NOMO-1 treated with dmso at 0.1 percent for 144 hours (cell line): ENCODE results near the gene AXIN2.
"Not testable (repeated sequence)": the region's sequence is repeated elsewhere in the genome, so short reads cannot be mapped to it uniquely, and the experiment has no call there.

Experiments
- DNase-seq: peaks from one replicate; lab custom pipeline; 2025; ENCODE audit not compliant: unreplicated experiment; lab: John Stamatoyannopoulos, UW

AXIN2 gene

GRCh38 chr17:65487161-65487560 lies 74.3 kb downstream of the AXIN2 start:
- DNase-seq = no peak

- DNase-seq = no peak
These were observed 75.8 kb downstream of the AXIN2 start for GRCh38 chr17:65485388-65486299.

GRCh38 chr17:65484405-65484804 lies 77.0 kb downstream of the AXIN2 start:
- not testable (repeated sequence) for DNase-seq

GRCh38 chr17:65483438-65483837 lies 78.0 kb downstream of the AXIN2 start:
- DNase-seq = no peak

GRCh38 chr17:65482201-65482600 lies 79.2 kb downstream of the AXIN2 start:
- no peak for DNase-seq

GRCh38 chr17:65479282-65479681 lies 82.2 kb downstream of the AXIN2 start:
- DNase-seq = no peak
